Left renal pelvis (tissue), 4 donors: ENCODE data around the gene CSF1R. TPM values are rescaled to one million over a fixed set of nuclear protein-coding genes. Genes with fewer than 3 reads are reported as not detected.

Experiments
- DNase-seq, 4 donors: peaks; one replicate each; pipeline ENCODE4 v3.0.0-alpha.2; 2013; ENCODE audit warnings: low read depth in 4 of 4, low spot score in 3 of 4
- polyA plus RNA-seq, 4 donors: library from polyadenylated mRNA; unstranded; fragments of 120-200 nt; gene quantifications; one replicate each; pipeline ENCODE4 v1.2.1, GENCODE V29; 2013; ENCODE audit not compliant: insufficient read length in 4 of 4

CSF1R gene
- polyA plus RNA-seq, 4 donors, result 15.4 to 36.1 (median 17.1) TPM

DNA sequence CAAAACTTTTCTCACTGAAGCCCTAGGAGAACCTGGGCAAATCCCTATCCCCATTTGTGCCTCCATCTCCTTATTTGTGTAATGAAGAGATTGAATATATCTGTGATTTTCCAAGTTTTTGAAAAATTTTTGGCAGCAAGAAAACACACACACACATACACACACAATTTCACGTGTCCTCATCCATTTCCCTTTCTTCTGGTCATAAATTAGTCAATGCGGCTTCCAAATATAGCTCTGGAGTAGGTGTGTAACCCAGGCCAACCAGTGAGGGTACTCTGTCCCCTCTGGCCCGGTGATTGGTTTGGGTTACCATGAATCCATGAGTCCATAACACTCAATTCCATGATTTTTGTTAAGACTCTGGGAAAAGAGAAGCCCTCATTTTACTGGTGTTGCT lies 12.7 kb downstream of the CSF1R start:
- no peak for DNase-seq

DNA sequence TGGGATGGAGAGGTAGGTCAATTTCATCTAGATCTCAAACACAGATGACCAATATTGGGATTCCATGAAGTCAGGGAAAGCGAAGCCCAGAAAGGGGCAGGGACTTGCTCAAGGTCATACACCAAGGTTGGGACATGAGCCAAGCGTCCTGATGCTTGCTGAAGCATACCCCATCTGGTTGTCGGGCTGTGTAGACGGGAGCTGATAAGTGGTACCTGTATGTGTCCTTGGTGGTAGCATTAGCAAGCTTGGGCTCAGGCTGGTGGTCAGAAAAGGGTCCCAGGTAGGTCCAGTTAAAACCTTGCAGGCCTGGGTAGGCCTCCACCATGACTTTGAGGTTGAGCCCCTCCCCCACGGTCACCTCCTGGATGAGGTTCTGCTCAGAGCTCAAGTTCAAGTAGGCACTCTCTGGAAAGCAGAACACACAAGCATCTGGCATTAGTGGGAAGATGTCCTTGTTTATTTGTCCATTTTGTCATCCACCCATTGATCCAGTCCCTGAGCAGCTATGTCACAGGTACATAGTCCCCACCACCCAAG lies 13.2 kb downstream of the CSF1R start:
- DNase-seq, result no peak

GRCh38 chr5:150070821-150071220 lies 15.5 kb downstream of the CSF1R start:
- no peak for DNase-seq

DNA sequence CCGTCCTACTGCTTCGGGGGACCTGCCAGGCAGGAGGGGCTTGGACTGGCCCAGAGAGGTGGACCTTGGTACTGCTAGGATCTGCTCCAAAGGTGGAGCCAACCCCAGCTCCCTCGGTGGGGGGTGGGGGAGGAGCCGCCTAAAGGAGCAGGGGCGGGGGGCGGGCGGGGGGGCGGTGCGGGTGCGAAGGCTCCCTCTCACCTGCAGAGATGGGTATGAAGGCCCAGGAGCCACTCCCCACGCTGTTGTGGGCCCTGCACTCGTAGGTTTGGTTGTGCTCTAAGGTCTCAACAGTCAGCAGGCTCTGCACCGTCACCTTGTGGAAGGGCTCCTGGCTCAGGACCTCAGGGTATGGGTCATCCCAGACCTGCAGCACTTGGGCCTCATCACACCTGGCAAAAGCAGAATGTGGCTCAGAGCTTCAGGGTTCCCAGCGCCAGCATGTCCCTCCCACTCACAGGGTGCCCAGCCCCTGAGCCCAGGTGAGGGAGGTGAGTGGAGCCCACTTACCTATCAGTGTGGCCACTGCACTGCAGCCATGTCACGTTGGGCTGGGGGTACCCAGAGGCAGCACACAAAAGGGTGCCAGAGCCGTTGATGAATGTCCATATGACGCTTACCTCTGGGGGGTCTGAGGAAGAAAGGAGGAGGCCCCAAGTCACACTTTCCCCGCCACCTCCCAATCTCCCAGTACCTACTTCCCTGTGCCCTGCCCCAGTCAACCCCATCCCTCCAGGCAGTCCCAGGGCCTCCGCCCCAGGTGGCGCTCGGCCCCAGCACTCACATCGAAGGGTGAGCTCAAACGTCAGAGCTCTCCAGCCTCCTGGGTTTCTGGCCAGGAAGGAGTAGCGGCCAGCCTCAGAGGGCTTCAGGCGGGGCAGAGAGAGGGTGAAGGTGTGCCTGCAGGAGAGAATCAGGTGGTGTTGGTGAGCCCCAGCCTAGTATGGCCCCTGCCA lies 16.4 kb downstream of the CSF1R start:
- DNase-seq, result no peak

GRCh38 chr5:150068961-150069645 lies 17.3 kb downstream of the CSF1R start:
- no peak for DNase-seq

- no peak for DNase-seq
Observed at GRCh38 chr5:150068472-150068871, 17.9 kb downstream of the CSF1R start.

- DNase-seq, result no peak
Observed at GRCh38 chr5:150068071-150068470, 18.3 kb downstream of the CSF1R start.

DNA sequence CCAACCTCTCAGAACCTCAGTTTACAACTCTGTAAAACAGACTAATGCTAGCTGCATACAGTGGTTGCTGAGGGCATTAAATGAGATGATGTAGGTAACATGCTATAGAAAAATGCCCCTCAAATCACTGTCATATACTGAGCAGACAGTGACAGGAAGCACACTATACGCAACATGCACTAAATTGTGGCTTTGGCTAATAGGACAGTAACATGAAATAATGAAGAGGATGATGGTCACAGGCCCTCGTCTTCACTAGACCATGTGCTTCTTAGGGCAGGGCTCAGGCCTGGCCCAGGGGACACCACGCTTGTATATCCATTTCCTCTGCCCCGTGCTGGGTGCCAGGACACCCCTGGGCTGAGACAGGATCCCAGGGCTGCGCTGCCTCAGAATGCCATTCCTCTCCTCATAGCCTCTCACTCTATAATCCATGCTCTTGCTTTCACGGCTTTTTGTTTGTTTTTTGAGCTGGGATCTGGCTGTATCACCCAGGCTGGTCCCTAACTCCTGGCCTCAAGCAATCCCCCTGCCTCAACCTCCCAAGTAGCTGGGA lies 18.9 kb downstream of the CSF1R start:
- no peak for DNase-seq

- no peak for DNase-seq
Observed at GRCh38 chr5:150066901-150067396, 19.4 kb downstream of the CSF1R start.

DNA sequence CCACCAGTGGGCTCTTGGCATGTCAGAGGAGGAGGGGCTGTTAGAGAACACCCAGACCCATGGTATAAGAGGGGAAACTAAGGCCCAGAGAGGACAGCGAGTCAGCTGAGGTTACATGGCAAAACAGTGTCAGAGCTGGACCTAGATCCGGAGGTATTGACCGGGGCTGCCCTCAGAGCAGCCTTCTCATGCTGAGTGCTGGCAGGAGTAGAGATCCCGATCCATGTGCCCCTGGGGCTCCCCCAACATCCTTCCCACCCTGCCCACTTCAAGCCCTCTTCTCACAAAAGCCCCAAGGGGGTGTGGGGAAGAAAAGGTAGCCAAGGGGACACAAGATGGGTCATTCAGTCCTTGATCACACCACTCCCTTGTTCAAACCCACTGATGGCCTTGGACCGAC lies 19.9 kb downstream of the CSF1R start:
- no peak for DNase-seq

DNA sequence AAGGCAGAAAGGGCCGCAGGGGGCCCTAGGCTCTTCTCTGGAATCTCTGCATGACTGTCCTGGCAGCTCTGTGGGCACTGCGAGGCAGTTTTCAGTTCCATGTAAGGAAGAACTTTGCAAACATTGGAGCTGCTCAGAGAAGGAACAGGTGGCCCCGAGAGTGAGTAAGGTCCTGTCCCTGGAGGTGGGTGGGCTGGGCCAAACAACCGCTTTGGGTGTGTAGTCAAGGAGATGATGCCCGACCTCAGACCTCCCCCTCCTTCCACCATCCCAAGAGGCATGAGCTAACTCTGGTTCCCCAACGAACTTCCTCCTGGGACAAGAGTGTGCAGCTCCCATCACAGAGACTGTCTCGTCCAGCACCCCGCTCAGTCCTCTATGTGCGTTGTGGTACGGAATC lies 20.5 kb downstream of the CSF1R start:
- DNase-seq, result no peak

DNA sequence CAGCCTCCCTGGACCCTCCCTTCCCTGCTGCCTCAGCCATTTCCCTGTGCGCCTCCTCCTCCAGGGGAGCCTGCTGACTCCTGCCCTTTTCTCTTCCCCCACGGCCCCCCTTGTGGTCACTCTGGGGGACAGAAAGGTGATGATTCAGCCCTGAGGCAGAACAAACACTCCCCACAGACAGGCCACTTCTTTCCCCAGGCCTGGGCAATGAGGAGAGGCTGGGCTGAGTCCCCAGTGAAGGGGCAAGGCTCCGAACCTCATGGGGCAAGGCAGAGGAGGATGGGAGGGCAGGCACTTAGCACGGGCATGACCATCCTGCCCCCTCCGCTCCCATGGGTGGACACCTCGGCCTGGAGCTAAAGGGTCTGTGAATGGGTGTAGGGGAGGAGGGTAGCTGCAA lies 21.0 kb downstream of the CSF1R start:
- no peak for DNase-seq

DNA sequence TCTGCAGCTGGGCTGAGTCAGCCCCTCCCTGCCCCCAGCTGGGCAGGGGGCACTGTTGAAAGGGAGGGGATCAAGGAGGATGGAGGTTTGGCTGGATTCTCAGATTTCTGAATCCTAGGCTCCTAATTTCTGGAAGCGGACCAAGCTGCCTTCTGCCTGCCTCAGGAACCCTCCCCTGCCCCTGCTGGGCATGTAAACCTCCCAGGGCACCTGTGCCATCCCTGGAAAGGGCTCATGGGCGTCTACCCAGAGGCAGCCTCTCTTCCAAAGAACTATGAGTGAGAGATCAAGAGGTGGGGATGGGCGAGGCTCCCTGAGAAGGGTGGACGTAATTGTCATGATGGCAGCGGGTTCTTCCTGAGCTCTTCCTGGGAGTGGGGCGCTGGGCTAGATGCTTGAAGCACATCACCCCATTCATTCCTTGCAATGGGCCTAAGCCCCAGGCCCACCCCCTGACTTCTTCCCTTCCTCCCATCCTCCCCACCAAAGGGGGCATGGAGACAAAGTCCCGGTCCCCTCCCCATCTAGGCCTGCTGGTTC lies 21.6 kb downstream of the CSF1R start:
- DNase-seq, result no peak

GRCh38 chr5:150063638-150064037 lies 22.7 kb downstream of the CSF1R start:
- DNase-seq, result no peak

DNA sequence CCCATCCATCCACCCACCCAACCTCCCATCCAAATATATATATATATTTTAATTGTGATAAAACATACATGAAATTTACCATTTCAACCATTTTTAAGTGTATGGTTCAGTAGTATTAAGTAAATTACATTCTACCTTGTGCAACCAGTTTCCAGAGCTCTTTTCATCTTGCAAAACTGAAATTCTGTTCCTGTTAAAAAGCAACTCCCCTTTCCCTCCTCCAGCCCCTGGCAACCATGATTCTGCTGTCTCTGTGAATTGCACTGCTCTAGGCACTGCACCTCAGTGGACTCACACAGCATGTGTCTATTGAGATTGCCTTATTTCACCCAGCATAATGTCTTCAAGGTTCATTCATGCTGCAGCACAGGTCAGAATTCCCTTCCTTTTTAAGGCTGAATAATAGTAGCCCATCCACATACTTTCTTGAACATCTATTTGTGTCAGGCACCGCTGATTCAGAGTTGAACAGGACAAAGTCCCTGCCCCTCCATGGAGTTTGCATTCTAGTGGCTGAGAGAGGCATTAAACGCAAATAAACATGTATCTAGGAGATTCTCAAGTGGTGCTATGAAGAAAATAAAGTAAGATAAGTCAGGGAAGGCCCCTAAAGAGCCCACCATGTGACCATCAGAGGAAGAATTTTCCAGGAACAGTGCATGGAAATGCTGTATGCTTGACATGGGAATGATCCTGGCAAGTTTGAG lies 24.0 kb downstream of the CSF1R start:
- DNase-seq, result no peak

- DNase-seq, result no peak
Observed at GRCh38 chr5:150061538-150061995, 24.8 kb downstream of the CSF1R start.

DNA sequence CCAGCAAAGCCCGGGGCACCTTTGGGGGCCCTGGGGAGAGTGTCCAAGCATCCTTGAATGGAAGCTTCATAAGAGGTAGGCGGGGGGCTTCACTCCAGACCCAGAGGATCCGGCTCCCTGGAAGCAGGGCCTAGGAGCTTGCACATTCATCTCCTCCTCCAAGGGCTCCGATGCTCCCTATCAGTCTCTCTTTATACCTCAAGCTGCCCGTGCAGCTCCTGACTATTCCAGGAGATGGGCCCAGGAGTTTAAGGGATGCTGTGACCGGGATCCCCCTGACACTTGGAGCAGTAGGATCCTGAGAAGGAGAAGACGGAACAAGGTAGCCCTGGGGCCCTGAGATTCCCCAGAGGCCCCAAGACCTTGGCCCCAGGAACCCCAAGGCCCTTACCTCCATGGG lies 25.9 kb downstream of the CSF1R start:
- no peak for DNase-seq

DNA sequence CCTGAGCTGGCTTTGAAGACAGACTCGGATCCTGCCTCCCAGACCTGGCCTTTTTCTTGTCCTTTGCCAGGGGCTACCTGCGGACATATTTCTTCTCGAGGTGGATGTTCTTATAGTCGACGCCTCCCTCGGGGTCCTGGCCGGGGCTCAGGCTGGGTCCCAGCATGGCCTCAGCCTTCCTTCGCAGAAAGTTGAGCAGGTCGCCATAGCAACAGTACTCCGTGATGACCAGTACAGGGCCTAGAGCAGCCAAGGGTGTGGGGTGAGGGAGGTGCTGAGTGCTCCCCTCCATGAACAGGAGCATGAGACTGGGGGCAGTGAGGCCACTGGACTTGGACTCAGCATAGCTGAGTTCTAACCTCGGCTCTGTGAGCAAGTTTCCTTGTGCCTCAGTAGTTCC lies 26.7 kb downstream of the CSF1R start:
- no peak for DNase-seq

DNA sequence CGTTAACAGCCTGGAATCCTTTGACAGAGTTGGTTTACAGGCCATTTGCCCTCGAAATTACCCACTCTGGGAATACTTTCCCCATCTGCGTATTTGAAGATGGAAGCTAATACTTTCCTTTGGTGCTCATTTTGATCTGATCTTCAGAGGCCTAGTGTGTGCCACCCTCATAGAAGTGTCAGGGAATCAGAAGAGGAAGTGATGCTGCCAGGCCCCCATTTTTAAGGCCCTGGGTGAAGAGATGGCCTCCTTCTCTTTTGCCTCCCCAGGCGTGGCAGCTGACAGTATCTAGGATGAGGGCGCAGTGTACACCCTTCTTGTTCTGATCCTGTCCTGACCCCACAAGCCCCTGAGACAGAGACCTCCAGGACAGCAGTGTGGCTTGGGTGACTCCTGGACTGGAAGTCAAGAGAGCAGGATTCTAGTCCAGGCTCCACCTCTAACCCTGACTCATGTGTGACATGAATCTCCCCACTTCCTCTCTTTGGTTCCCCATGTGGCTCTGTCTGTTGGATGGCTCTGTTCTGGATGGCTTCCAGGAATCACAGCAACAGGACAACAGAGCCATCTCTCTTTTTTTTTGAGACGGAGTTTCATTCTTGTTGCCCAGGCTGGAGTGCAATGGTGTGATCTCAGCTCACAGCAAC lies 27.8 kb downstream of the CSF1R start:
- DNase-seq, result no peak

- DNase-seq, result no peak
Observed at GRCh38 chr5:150057996-150058395, 28.4 kb downstream of the CSF1R start.
